K562 (cell line): ENCODE results near the gene ZNF628. TPM values are rescaled to one million over a fixed set of nuclear protein-coding genes. Genes with fewer than 3 reads are reported as not detected.

Experiments
- ATAC-seq: fragments of 200-7000 bp; cut with Tn5 transposase; 3 replicates; pipeline ENCODE4 v1.9.1; 2020; ENCODE audit warnings: moderate library complexity
- BruUV-seq: library from RNA; stranded (reverse); fragments of 400-500 nt; replicated peaks from 2 replicates; lab custom pipeline; 2021; lab: Mats Ljungman, UMichigan
- CTCF ChIA-PET: fragments of 300-600 bp; formaldehyde crosslinking; extraction: SDS; loops from one replicate; lab custom pipeline; 2021; ENCODE audit warnings: low intra/inter-chr PET ratio; lab: Yijun Ruan, JAX
- POLR2A ChIA-PET: fragments of 300-600, 350-650 bp; sonication (Branson Sonifier 250); formaldehyde crosslinking; extraction: SDS; loops from one replicate; lab custom pipeline; 2021; ENCODE audit warnings: antibody characterized with exemption, inconsistent platforms; lab: Yijun Ruan, JAX
- DNase-seq, 4 experiments: peaks; one replicate each; pipeline versions ENCODE4 v3.0.0 to v3.0.0-alpha.2; 2011 to 2018; ENCODE audit warnings: low spot score in 3 of 4, mixed read lengths in 3 of 4; ENCODE audit errors: extremely low read depth in 1 of 4
- FAIRE-seq: peaks from 2 replicates; lab custom pipeline; 2011; peaks lifted over from hg19 to GRCh38; lab: Jason Lieb, UNC
- H2AFZ ChIP-seq: 2 replicates; pipeline ENCODE4 v1.6.0; 2011; ENCODE audit warnings: low read depth, low read length, control low read depth, inconsistent platforms
- H3K27ac ChIP-seq: fragments of 200-600 bp; 3 replicates; pipeline ENCODE4 v1.8.0; 2011; ENCODE audit warnings: low read depth, mild to moderate bottlenecking, control low read depth, inconsistent platforms, low read length, moderate library complexity, mixed read lengths; ENCODE audit errors: extremely low read depth
- H3K27me3 ChIP-seq, 2 experiments: fragments of 300-600 bp in 1 of 2; 2 replicates in 1 of 2; 3 replicates in 1 of 2; pipeline versions ENCODE4 v1.6.0 to v1.8.0; 2011; ENCODE audit warnings: inconsistent platforms in 2 of 2, low read length in 2 of 2, mild to moderate bottlenecking in 1 of 2, mixed read lengths in 1 of 2, moderate library complexity in 1 of 2; ENCODE audit not compliant: control insufficient read depth in 2 of 2, insufficient read depth in 2 of 2
- H3K36me3 ChIP-seq: fragments of 300-600 bp; 3 replicates; pipeline ENCODE4 v1.8.0; 2011; ENCODE audit warnings: mild to moderate bottlenecking, low read length, inconsistent platforms; ENCODE audit not compliant: control insufficient read depth, insufficient read depth
- H3K4me1 ChIP-seq, 2 experiments: fragments of 200-600 bp in 1 of 2; replicated peaks in 1 of 2; 2 replicates in 1 of 2; 3 replicates in 1 of 2; pipeline versions ENCODE4 v1.5.1 to v1.8.0; 2011; ENCODE audit warnings: inconsistent platforms in 2 of 2, low read length in 2 of 2, mild to moderate bottlenecking in 1 of 2, mixed read lengths in 1 of 2, moderate library complexity in 1 of 2; ENCODE audit not compliant: control insufficient read depth in 2 of 2, insufficient read depth in 2 of 2
- H3K4me2 ChIP-seq: 2 replicates; pipeline ENCODE4 v1.6.1; 2011; ENCODE audit warnings: low read length, control low read depth, inconsistent platforms, mixed read lengths; ENCODE audit not compliant: insufficient read depth
- H3K4me3 ChIP-seq: fragments of 200-600 bp; sonication (generic), shearing (Covaris generic); 2 replicates; pipeline ENCODE4 v1.5.1; 2016; ENCODE audit warnings: control low read depth, inconsistent platforms
- H3K79me2 ChIP-seq: fragments of 200-600 bp; 3 replicates; pipeline ENCODE4 v1.8.0; 2011; ENCODE audit warnings: low read length, inconsistent platforms; ENCODE audit not compliant: control insufficient read depth, insufficient read depth
- H3K9ac ChIP-seq, 2 experiments: 2 replicates each; pipeline versions ENCODE4 v1.6.0 to v1.6.1; 2011; ENCODE audit warnings: low read depth in 2 of 2, low read length in 2 of 2, control low read depth in 1 of 2, inconsistent platforms in 1 of 2, mild to moderate bottlenecking in 1 of 2, mixed read lengths in 1 of 2; ENCODE audit not compliant: insufficient read depth in 1 of 2
- H3K9me1 ChIP-seq: one replicate; pipeline ENCODE4 v1.6.0; 2011; ENCODE audit warnings: inconsistent platforms, mild to moderate bottlenecking, low read length, moderate library complexity; ENCODE audit not compliant: control insufficient read depth, insufficient read depth
- H3K9me3 ChIP-seq: replicated peaks from 2 replicates; pipeline ENCODE4 v1.5.1; 2011; ENCODE audit warnings: low read depth, low read length, inconsistent platforms; ENCODE audit not compliant: control insufficient read depth, insufficient read depth
- H4K20me1 ChIP-seq: replicated peaks from 2 replicates; pipeline ENCODE4 v1.6.1; 2011; ENCODE audit warnings: low read length, inconsistent platforms, mixed read lengths; ENCODE audit not compliant: control insufficient read depth, insufficient read depth
- AFF1 ChIP-seq, 2 experiments: fragments of 450-650 bp; IDR thresholded peaks; 2 replicates each; pipeline ENCODE4 v1.6.1; 2018; ENCODE audit warnings: mild to moderate bottlenecking in 2 of 2, low read depth in 1 of 2; ENCODE audit not compliant: partially characterized antibody in 2 of 2
- CBFA2T2 ChIP-seq: fragments of 450-650 bp; conservative IDR thresholded peaks from 2 replicates; pipeline ENCODE4 v1.6.1; 2017; ENCODE audit warnings: mild to moderate bottlenecking
- CEBPG ChIP-seq, 3 experiments: fragments of 200-800 bp in 1 of 3; sonication (Bioruptor generic) in 1 of 3; sonication (generic) in 1 of 3; formaldehyde crosslinking in 1 of 3; IDR thresholded peaks in 2 of 3; conservative IDR thresholded peaks in 1 of 3; 2 replicates each; pipeline versions ENCODE4 v1.6.1 to v1.8.0; 2016 to 2022; ENCODE audit warnings: missing compliant biosample characterization in 2 of 3, missing genetic modification characterization in 2 of 3, mild to moderate bottlenecking in 1 of 3, missing genetic modification reagents in 1 of 3
- CGGBP1 ChIP-seq: fragments of 250-450 bp; sonication (Bioruptor Pico); IDR thresholded peaks from 2 replicates; pipeline ENCODE4 v1.9.0; 2021; ENCODE audit warnings: mild to moderate bottlenecking
- CTBP1 ChIP-seq: fragments of 450-650 bp; IDR thresholded peaks from 2 replicates; pipeline ENCODE4 v1.6.1; 2016; ENCODE audit warnings: borderline replicate concordance
- ESRRA ChIP-seq: fragments of 450-650 bp; IDR thresholded peaks from 2 replicates; pipeline ENCODE4 v1.6.1; 2014; ENCODE audit warnings: low read depth, mild to moderate bottlenecking, moderate library complexity, borderline replicate concordance
- ESRRB ChIP-seq: fragments of 250-450 bp; sonication (Bioruptor Pico); IDR thresholded peaks from 2 replicates; pipeline ENCODE4 v1.5.0; 2020; ENCODE audit warnings: mild to moderate bottlenecking, moderate library complexity, borderline replicate concordance
- FOXA1 ChIP-seq: fragments of 450-650 bp; IDR thresholded peaks from 2 replicates; pipeline ENCODE4 v1.6.1; 2016; ENCODE audit warnings: mild to moderate bottlenecking, borderline replicate concordance
- GATAD2B ChIP-seq: fragments of 450-650 bp; IDR thresholded peaks from 2 replicates; pipeline ENCODE4 v1.6.1; 2017; ENCODE audit warnings: mild to moderate bottlenecking, borderline replicate concordance
- KDM1A ChIP-seq, 2 experiments: fragments of 450-650 bp; IDR thresholded peaks; 2 replicates each; pipeline ENCODE4 v1.6.1; 2016; ENCODE audit warnings: mild to moderate bottlenecking in 2 of 2
- KLF10 ChIP-seq: fragments of 250-450 bp; sonication (Bioruptor Pico); IDR thresholded peaks from 2 replicates; pipeline ENCODE4 v1.6.1; 2021; ENCODE audit warnings: matching md5 sums
- MCM2 ChIP-seq: fragments of 450-650 bp; IDR thresholded peaks from 2 replicates; pipeline ENCODE4 v1.6.1; 2017; ENCODE audit warnings: low read depth, mild to moderate bottlenecking
- NFE2L1 ChIP-seq: fragments of 450-650 bp; IDR thresholded peaks from 2 replicates; pipeline ENCODE4 v1.6.1; 2016; ENCODE audit warnings: missing genetic modification characterization, low read depth, mild to moderate bottlenecking, missing compliant biosample characterization, moderate library complexity, borderline replicate concordance
- PHTF2 ChIP-seq: fragments of 250-450 bp; sonication (Bioruptor Pico); IDR thresholded peaks from 2 replicates; pipeline ENCODE4 v1.5.0; 2021; ENCODE audit warnings: mild to moderate bottlenecking
- TAF15 ChIP-seq: fragments of 200-400 bp; formaldehyde crosslinking; IDR thresholded peaks from 2 replicates; pipeline ENCODE4 v1.6.1; 2017; ENCODE audit warnings: mild to moderate bottlenecking, low read depth, low read length, moderate library complexity
- TCF3 ChIP-seq: sonication (generic); formaldehyde crosslinking; IDR thresholded peaks from 2 replicates; pipeline ENCODE4 v1.4.0; 2020; ENCODE audit warnings: mild to moderate bottlenecking, missing genetic modification reagents
- ZNF449 ChIP-seq: fragments of 250-450 bp; sonication (Bioruptor Pico); IDR thresholded peaks from 2 replicates; pipeline ENCODE4 v1.8.0; 2022; ENCODE audit warnings: moderate library complexity, mild to moderate bottlenecking, inconsistent platforms
- WGBS: fragments of 100-300 bp; shearing (Covaris generic); methylation state at CpG from one replicate; pipeline ENCODE4 v1.1.6; 2016; ENCODE audit warnings: low coverage, mixed read lengths; ENCODE audit not compliant: insufficient coverage; ENCODE audit errors: missing lambda C conversion rate; 5-methylcytosine and 5-hydroxymethylcytosine counted together
- in situ Hi-C: fragments of 300-500 bp; cut with MboI; formaldehyde crosslinking; loops from 4 replicates; pipeline ENCODE4 v1.15.0; 2018; ENCODE audit warnings: inconsistent platforms, mixed read lengths
- intact Hi-C: fragments of 100-400 bp; cut with micrococcal nuclease; formaldehyde crosslinking; loops from 2 replicates; pipeline ENCODE4 v1.14.2; 2022
- polyA plus RNA-seq, 8 experiments: library from polyadenylated mRNA; depleted of rRNA in 4 of 8; stranded (reverse) in 5 of 8; unstranded in 3 of 8; fragments of >200 nt; fragmentation: Nextera tagmentation in 2 of 8; fragmentation: Illumina TruSeq in 1 of 8; extraction: Ambion mirVana in 2 of 8; extraction: Trizol in 1 of 8; gene quantifications; 2 replicates each; pipeline versions ENCODE4 v1.2.1 to v1.2.3, GENCODE V29; 2011 to 2014; ENCODE audit warnings: inconsistent platforms in 1 of 8, missing spikeins in 1 of 8
- total RNA-seq, 7 experiments: library from RNA; depleted of rRNA in 6 of 7; stranded (reverse); fragments of >200 nt in 6 of 7; fragmentation: Illumina TruSeq in 2 of 7; extraction: Trizol in 2 of 7; gene quantifications; 2 replicates each; pipeline versions ENCODE4 v1.2.1 to v1.2.3, GENCODE V29; 2011 to 2021; ENCODE audit warnings: low replicate concordance in 1 of 7

The ZNF628 gene
- total and polyA plus RNA-seq, 9 of the 15 experiments (the other 6 are each of a cell fraction or from before 2014, with no cell fraction given), result 0.13 to 13.6 (median 2.2) TPM; not detected in 3

DNA sequence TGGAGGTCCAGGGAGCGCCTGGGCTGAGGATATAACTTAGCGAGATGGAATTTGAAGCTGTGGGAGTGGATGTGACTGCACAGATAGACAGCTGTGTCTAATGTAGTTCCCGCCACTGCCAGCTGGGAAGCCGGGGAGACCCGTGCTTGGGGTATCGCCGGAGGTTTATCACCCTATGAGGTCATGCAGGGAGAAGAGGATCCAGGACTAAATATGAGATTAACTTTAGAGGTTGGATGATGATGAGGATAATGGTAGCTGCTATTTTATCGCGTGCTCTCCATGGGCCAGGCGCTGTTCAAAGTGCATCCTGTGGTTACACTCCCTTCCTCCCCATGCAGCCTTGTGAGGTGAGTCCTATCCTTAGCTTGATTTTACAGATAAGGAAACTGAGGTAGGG, 31.7 kb downstream of the ZNF628 start:
- peak overlapping the region in 1 of 2 experiments; percentile 50; a peak in 1 of 4 replicates for H3K9ac ChIP-seq
- ChIA-PET POLR2A (interaction anchor here (0.7 to 1.2 kb wide), 2 partner anchors 108 kb away, joined by 3 to 4 read pairs; no protein-coding TSS in a partner anchor), CTCF (no interaction called here)
- no peak overlapping the region for H3K27ac ChIP-seq
- H3K79me2 ChIP-seq, result no peaks in the 10 kb centered on the region
- WGBS, result 0% methylated on average over 10 of the region's 10 CpGs
- no peak for ATAC-seq
- H3K9me3 ChIP-seq, result no peaks in the 10 kb centered on the region; the same call in 1 of the 2 replicates
- DNase-seq, result peak in 1 of 4 experiments; percentile 34
- H3K27me3 ChIP-seq, result peaks cover 6 to 18% of the 10 kb centered on the region in 2 experiments; a peak in 3 of 5 replicates
- no peaks in the 10 kb centered on the region for H3K9me1 ChIP-seq
- H4K20me1 ChIP-seq, result no peaks in the 10 kb centered on the region; the same call in 1 of the 2 replicates
- BruUV-seq, result no TSS peak
- intact Hi-C loops (loop anchor here (10.0 kb wide), 1 partner anchor 353 kb away; the partner anchor contains the start of gene TNNI3), in situ Hi-C loops (no loop called here)
- H3K4me3 ChIP-seq, result no peak overlapping the region
- H3K4me1 ChIP-seq, result peaks cover 12 to 22% of the 10 kb centered on the region in 2 experiments
- no peak for FAIRE-seq
- no peak overlapping the region for H2AFZ ChIP-seq
- H3K36me3 ChIP-seq, result no peaks in the 10 kb centered on the region
- H3K4me2 ChIP-seq, result no peak overlapping the region
- no peak for TF ChIP-seq NFE2L1
- TF ChIP-seq ESRRA, result no peak
- no peak for TF ChIP-seq PHTF2 (CRISPR knock-in tag)
- TF ChIP-seq GATAD2B, result no peak
- TF ChIP-seq TCF3 (CRISPR knock-in tag), result peak; percentile 69
- no peak for TF ChIP-seq CEBPG (CRISPR knock-in tag; IDR thresholded peaks at IDR 0.05)
- no peak for TF ChIP-seq CEBPG (tag; conservative IDR thresholded peaks at IDR 0.05 in 1 of 2, IDR thresholded peaks at IDR 0.05 in 1 of 2)
- no peak for TF ChIP-seq TAF15
- no peak for TF ChIP-seq CGGBP1 (CRISPR knock-in tag)
- 0 out of 2 replicates have a peak, but pooled peaks have one; percentile 16 for TF ChIP-seq CTBP1
- no peak for TF ChIP-seq AFF1 (IDR thresholded peaks at IDR 0.05; ENCODE audit: low read depth in 1 of 2, partially characterized antibody in 2 of 2)
- TF ChIP-seq ESRRB (CRISPR knock-in tag), result no peak
- TF ChIP-seq KDM1A (IDR thresholded peaks at IDR 0.05), result peak in 1 of 2 experiments; percentile 33; a peak in 1 of 4 replicates
- no peak for TF ChIP-seq MCM2
- no peak for TF ChIP-seq KLF10 (CRISPR knock-in tag)
- TF ChIP-seq ZNF449 (CRISPR knock-in tag), result no peak
- peak; percentile 69 for TF ChIP-seq CBFA2T2
- TF ChIP-seq FOXA1, result no peak
